GM19193 (cell line): ENCODE data around the gene ARHGAP15.

Experiments
- POLR2A ChIP-seq: IDR thresholded peaks from 4 replicates; pipeline ENCODE4 v1.6.1; 2011; ENCODE audit not compliant: insufficient read depth, insufficient read length; ENCODE audit errors: extremely low read depth

Gene ARHGAP15

GRCh38 chr2:143181494-143181893 lies 52.3 kb downstream of the ARHGAP15 start:
- no peak for TF ChIP-seq POLR2A

GRCh38 chr2:143182649-143183048 lies 53.4 kb downstream of the ARHGAP15 start:
- no peak for TF ChIP-seq POLR2A

- no peak for TF ChIP-seq POLR2A
Measured at GRCh38 chr2:143183804-143184463, 54.7 kb downstream of the ARHGAP15 start.

- TF ChIP-seq POLR2A, result no peak
Measured at GRCh38 chr2:143186876-143187275, 57.7 kb downstream of the ARHGAP15 start.

- no peak for TF ChIP-seq POLR2A
Measured at GRCh38 chr2:143190431-143190830, 61.2 kb downstream of the ARHGAP15 start.

- no peak for TF ChIP-seq POLR2A
Measured at GRCh38 chr2:143192106-143192505, 62.9 kb downstream of the ARHGAP15 start.

- no peak for TF ChIP-seq POLR2A
Measured at GRCh38 chr2:143192716-143193115, 63.5 kb downstream of the ARHGAP15 start.

GRCh38 chr2:143193121-143193520 lies 63.9 kb downstream of the ARHGAP15 start:
- TF ChIP-seq POLR2A, result no peak

- TF ChIP-seq POLR2A, result no peak
Measured at GRCh38 chr2:143195511-143195910, 66.3 kb downstream of the ARHGAP15 start.

- no peak for TF ChIP-seq POLR2A
Measured at GRCh38 chr2:143204062-143204461, 74.8 kb downstream of the ARHGAP15 start.

- no peak for TF ChIP-seq POLR2A
Measured at GRCh38 chr2:143205106-143205764, 76.0 kb downstream of the ARHGAP15 start.

- TF ChIP-seq POLR2A, result no peak
Measured at GRCh38 chr2:143209570-143210445, 80.6 kb downstream of the ARHGAP15 start.

GRCh38 chr2:143210446-143210819 lies 81.2 kb downstream of the ARHGAP15 start:
- TF ChIP-seq POLR2A, result no peak

GRCh38 chr2:143217512-143218115 lies 88.4 kb downstream of the ARHGAP15 start:
- TF ChIP-seq POLR2A, result no peak

GRCh38 chr2:143218621-143219020 lies 89.4 kb downstream of the ARHGAP15 start:
- no peak for TF ChIP-seq POLR2A
